ENCODE results near the gene SLC7A7. TPM values are rescaled to one million over a fixed set of nuclear protein-coding genes. Genes with fewer than 3 reads are reported as not detected.

The SLC7A7 gene
- total and polyA plus RNA-seq, 9 of the 15 experiments (the other 6 are each of a cell fraction or from before 2014, with no cell fraction given), result 0.07 to 0.68 (median 0.41) TPM

DNA sequence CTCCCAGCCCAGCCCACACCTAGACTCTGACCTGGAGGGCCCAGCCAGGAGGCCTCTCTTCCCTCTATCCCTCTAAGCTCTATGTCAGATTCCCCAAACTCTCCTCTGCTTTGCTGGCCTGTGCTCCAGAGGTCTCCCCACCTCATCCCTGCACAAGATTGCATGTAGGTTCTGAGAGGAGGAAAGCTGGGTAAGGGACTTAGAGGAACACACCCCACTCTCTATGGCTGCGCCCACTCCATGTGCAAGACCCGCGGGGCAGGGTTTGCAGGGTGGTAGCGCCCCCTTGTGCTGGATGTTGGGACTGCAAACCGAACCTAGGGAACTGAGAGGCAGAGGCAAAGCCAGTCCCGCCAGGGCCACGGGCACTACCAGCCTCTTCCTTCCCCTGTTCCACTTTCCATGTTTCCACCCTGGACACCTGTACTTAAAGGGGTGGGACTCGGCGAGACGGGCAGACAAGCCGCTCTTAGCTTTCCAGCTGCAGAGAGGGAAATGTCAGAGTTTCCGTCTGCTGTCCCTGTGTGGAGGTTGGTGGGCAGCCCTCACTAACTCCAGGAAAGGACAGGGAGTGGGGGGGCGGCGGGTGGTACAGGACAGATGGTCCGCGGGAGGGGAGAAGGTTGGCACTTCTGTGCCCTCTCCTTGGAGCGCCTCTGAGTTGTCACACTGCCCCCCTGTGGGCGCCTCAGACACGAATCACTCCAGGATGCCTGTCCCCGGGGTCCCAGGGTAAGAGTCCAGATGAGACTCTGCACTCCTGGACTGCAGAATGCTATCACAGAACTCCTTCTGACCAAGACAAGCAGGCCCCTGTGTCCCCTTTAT lies 37.9 kb upstream of the SLC7A7 start (continued):
- TF ChIP-seq, protein P1, sequence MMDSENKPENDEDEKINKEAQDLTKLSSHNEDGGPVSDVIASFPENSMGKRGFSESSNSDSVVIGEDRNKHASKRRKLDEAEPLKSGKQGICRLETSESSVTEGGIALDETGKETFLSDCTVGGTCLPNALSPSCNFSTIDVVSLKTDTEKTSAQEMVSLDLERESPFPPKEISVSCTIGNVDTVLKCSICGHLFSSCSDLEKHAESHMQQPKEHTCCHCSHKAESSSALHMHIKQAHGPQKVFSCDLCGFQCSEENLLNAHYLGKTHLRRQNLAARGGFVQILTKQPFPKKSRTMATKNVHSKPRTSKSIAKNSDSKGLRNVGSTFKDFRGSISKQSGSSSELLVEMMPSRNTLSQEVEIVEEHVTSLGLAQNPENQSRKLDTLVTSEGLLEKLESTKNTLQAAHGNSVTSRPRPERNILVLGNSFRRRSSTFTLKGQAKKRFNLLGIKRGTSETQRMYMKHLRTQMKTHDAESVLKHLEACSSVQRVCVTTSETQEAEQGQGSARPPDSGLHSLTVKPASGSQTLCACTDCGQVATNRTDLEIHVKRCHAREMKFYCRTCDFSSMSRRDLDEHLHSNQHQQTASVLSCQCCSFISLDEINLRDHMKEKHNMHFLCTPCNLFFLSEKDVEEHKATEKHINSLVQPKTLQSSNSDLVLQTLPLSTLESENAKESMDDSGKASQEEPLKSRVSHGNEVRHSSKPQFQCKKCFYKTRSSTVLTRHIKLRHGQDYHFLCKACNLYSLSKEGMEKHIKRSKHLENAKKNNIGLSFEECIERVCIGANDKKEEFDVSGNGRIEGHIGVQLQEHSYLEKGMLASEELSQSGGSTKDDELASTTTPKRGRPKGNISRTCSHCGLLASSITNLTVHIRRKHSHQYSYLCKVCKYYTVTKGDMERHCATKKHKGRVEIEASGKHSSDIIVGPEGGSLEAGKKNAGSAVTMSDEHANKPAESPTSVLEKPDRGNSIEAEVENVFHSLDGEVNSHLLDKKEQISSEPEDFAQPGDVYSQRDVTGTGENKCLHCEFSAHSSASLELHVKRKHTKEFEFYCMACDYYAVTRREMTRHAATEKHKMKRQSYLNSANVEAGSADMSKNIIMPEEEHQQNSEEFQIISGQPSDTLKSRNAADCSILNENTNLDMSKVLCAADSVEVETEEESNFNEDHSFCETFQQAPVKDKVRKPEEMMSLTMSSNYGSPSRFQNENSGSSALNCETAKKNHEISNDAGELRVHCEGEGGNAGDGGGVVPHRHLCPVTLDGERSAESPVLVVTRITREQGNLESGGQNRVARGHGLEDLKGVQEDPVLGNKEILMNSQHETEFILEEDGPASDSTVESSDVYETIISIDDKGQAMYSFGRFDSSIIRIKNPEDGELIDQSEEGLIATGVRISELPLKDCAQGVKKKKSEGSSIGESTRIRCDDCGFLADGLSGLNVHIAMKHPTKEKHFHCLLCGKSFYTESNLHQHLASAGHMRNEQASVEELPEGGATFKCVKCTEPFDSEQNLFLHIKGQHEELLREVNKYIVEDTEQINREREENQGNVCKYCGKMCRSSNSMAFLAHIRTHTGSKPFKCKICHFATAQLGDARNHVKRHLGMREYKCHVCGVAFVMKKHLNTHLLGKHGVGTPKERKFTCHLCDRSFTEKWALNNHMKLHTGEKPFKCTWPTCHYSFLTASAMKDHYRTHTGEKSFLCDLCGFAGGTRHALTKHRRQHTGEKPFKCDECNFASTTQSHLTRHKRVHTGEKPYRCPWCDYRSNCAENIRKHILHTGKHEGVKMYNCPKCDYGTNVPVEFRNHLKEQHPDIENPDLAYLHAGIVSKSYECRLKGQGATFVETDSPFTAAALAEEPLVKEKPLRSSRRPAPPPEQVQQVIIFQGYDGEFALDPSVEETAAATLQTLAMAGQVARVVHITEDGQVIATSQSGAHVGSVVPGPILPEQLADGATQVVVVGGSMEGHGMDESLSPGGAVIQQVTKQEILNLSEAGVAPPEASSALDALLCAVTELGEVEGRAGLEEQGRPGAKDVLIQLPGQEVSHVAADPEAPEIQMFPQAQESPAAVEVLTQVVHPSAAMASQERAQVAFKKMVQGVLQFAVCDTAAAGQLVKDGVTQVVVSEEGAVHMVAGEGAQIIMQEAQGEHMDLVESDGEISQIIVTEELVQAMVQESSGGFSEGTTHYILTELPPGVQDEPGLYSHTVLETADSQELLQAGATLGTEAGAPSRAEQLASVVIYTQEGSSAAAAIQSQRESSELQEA (IDR thresholded peaks at IDR 0.05; ENCODE audit: low read depth), result no peak
- TF ChIP-seq SRSF3 (IDR thresholded peaks at IDR 0.05; ENCODE audit: insufficient read depth, low read length) (0 out of 2 replicates have a peak, but pooled peaks have one; percentile 81), RUNX1 (IDR thresholded peaks at IDR 0.05; ENCODE audit: low read depth) (no peak), MYC (IDR thresholded peaks at IDR 0.05; ENCODE audit: low read depth, low read length) (peak; percentile 89), MYC (CRISPR knock-in tag; IDR thresholded peaks at IDR 0.05; ENCODE audit: borderline replicate concordance, low read depth) (0 out of 2 replicates have a peak, but pooled peaks have one; percentile 33), NR4A1 (CRISPR knock-in tag; IDR thresholded peaks at IDR 0.05) (0 out of 2 replicates have a peak, but pooled peaks have one; percentile 58), NR4A1 (tag; IDR thresholded peaks at IDR 0.05) (peak; percentile 55; the same call in 1 of the 2 replicates), RBM34 (IDR thresholded peaks at IDR 0.05; ENCODE audit: borderline replicate concordance, insufficient read depth, low read length) (no peak), SP1 (CRISPR knock-in tag; IDR thresholded peaks at IDR 0.05) (peak; percentile 44; the same call in 1 of the 2 replicates)
- TF ChIP-seq, protein P2, sequence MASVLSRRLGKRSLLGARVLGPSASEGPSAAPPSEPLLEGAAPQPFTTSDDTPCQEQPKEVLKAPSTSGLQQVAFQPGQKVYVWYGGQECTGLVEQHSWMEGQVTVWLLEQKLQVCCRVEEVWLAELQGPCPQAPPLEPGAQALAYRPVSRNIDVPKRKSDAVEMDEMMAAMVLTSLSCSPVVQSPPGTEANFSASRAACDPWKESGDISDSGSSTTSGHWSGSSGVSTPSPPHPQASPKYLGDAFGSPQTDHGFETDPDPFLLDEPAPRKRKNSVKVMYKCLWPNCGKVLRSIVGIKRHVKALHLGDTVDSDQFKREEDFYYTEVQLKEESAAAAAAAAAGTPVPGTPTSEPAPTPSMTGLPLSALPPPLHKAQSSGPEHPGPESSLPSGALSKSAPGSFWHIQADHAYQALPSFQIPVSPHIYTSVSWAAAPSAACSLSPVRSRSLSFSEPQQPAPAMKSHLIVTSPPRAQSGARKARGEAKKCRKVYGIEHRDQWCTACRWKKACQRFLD (CRISPR knock-in tag; IDR thresholded peaks at IDR 0.05), result no peak
- TF ChIP-seq, protein P3, sequence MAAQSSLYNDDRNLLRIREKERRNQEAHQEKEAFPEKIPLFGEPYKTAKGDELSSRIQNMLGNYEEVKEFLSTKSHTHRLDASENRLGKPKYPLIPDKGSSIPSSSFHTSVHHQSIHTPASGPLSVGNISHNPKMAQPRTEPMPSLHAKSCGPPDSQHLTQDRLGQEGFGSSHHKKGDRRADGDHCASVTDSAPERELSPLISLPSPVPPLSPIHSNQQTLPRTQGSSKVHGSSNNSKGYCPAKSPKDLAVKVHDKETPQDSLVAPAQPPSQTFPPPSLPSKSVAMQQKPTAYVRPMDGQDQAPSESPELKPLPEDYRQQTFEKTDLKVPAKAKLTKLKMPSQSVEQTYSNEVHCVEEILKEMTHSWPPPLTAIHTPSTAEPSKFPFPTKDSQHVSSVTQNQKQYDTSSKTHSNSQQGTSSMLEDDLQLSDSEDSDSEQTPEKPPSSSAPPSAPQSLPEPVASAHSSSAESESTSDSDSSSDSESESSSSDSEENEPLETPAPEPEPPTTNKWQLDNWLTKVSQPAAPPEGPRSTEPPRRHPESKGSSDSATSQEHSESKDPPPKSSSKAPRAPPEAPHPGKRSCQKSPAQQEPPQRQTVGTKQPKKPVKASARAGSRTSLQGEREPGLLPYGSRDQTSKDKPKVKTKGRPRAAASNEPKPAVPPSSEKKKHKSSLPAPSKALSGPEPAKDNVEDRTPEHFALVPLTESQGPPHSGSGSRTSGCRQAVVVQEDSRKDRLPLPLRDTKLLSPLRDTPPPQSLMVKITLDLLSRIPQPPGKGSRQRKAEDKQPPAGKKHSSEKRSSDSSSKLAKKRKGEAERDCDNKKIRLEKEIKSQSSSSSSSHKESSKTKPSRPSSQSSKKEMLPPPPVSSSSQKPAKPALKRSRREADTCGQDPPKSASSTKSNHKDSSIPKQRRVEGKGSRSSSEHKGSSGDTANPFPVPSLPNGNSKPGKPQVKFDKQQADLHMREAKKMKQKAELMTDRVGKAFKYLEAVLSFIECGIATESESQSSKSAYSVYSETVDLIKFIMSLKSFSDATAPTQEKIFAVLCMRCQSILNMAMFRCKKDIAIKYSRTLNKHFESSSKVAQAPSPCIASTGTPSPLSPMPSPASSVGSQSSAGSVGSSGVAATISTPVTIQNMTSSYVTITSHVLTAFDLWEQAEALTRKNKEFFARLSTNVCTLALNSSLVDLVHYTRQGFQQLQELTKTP (IDR thresholded peaks at IDR 0.05; ENCODE audit: low read depth in 1 of 2, partially characterized antibody in 2 of 2), result peak in 1 of 2 experiments; percentile 37
- TF ChIP-seq, protein P4, sequence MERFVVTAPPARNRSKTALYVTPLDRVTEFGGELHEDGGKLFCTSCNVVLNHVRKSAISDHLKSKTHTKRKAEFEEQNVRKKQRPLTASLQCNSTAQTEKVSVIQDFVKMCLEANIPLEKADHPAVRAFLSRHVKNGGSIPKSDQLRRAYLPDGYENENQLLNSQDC (CRISPR knock-in tag; IDR thresholded peaks at IDR 0.05), result no peak
